ENCODE measurements around the gene TSPAN31. TPM values are rescaled to one million over a fixed set of nuclear protein-coding genes. Genes with fewer than 3 reads are reported as not detected.
A peak's percentile ranks its signal among the peaks of the same experiment; 100 is the strongest.

TSPAN31 gene
- total and polyA plus RNA-seq, 4 donors: 27.4 to 40.6 (median 34.5) TPM

DNA sequence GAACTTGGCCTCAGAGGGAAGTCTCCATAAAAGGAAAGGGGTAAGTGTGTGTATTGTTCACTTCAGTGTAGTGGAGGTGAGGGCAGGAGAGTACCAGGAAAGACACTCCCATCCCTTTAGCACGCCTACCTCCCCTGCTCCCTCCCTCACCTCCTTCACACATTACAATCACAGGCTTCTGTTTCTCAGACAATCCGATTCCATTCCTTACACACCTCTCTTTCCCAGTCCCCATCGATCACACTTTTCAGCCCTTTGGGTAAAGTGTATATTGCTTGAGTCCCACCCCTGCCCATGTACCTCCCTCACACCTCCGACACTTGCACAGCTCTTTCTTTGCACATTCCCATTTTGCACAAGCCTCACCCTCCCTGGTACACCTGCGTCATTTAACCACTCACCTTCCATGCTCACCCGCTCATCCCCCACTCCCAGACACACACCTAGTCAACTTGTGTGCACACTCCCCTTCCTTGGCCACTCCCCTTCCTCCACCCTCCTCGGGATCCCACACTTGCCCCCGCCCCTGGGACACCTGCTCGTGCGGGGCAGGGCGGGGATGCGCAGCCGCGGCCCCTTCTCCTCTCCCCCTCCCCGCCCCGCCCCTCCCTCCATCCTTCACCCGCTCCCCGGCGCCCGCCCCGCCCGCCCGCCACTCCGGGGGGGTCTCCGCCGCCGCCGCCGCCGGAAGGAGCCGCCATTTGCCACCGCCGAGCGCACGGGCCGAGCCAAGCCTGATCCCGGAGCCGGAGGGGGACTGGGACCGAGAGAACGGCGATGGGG, 9.8 kb downstream of the TSPAN31 start, which contains the start of gene MARCHF9:
TSS of gene MARCHF9 (plus strand) at position 693 of the 783 bp plus-strand sequence. CDS start 426 bp downstream, outside the sequence.
- Histone ChIP-seq H3K9me3 (ENCODE audit: control insufficient read depth, low read length) (no peaks in the 10 kb centered on the region), H3K4me3 (ENCODE audit: low read length in 2 of 2) (peak within 1 kb of the TSS; percentile 87 to 89), H3K27ac (ENCODE audit: low read depth in 1 of 2, low read length in 2 of 2) (no peak within 1 kb of the TSS), H3K27me3 (ENCODE audit: control insufficient read depth in 1 of 2, insufficient read depth in 2 of 2, low read length in 1 of 2) (no peaks in the 10 kb centered on the region), H3K36me3 (ENCODE audit: control insufficient read depth in 1 of 2, insufficient read depth in 2 of 2, low read length in 1 of 2) (peaks cover 0 to 2% of the 10 kb centered on the region in 2 donors), H3K4me1 (ENCODE audit: control insufficient read depth in 1 of 2, insufficient read depth in 2 of 2, low read length in 2 of 2) (peaks cover 0 to 4% of the 10 kb centered on the region in 2 donors)
- WGBS, 2 donors: 1 to 5% methylated on average over 15 to 41 of the region's 41 CpGs
- intact Hi-C loops (cut with DNase I): no loop called here
- no peak for ATAC-seq (ENCODE audit: low FRiP score)
- DNase-seq: peak; percentile 75 to 82

GRCh38 chr12:57755194-57755453, 10.3 kb downstream of the TSPAN31 start:
- WGBS, 2 donors: 0% methylated on average over 34 of the region's 34 CpGs; no CpG with 5 or more reads in 1 of the 2 donors
- Histone ChIP-seq H3K4me1 (ENCODE audit: control insufficient read depth in 1 of 2, insufficient read depth in 2 of 2, low read length in 2 of 2) (peaks cover 0 to 4% of the 10 kb centered on the region in 2 donors), H3K36me3 (ENCODE audit: control insufficient read depth in 1 of 2, insufficient read depth in 2 of 2, low read length in 1 of 2) (peaks cover 0 to 2% of the 10 kb centered on the region in 2 donors), H3K4me3 (ENCODE audit: low read length in 2 of 2) (peak overlapping the region; percentile 87 to 89), H3K9me3 (ENCODE audit: control insufficient read depth, low read length) (no peaks in the 10 kb centered on the region), H3K27me3 (ENCODE audit: control insufficient read depth in 1 of 2, insufficient read depth in 2 of 2, low read length in 1 of 2) (no peaks in the 10 kb centered on the region), H3K27ac (ENCODE audit: low read depth in 1 of 2, low read length in 2 of 2) (no peak overlapping the region)
- intact Hi-C loops (cut with DNase I): no loop called here
- ATAC-seq (ENCODE audit: low FRiP score) (no peak), DNase-seq (no peak)

DNA sequence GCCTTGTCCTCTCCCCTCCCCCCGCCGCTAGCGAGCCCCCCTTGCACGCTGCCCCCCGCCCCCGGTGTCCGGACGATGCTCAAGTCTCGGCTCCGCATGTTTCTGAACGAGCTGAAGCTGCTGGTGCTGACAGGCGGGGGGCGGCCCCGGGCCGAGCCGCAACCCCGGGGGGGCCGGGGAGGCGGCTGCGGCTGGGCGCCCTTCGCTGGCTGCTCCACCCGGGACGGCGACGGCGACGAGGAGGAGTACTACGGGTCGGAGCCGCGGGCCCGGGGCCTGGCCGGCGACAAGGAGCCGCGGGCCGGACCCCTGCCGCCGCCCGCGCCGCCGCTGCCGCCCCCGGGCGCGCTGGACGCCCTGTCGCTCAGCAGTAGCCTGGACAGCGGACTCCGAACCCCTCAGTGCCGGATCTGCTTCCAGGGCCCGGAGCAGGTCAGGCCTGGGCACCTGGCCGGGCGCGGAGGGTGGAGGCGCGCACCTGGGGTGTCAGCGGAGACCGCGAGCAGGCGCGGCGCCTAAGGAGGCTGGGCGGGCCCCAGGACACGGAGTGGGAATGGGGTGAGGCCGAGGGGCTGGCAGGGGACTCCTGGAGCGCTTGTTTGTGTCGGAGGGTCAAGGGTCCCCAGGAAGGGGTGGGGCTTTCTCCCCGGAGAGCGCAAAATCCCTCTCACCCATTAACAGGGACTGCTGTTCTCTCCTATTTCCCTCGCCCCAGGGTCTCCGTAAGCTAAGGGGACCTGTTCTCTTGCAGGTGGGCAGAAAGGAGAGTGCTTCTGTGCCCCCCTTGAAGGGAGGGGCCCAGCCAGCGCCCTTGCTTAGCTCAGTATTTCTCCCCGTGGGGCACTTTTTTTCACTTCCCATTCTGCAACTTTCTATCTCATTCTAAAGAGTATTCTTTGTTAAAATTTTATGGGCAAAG, 10.9 kb downstream of the TSPAN31 start:
- Histone ChIP-seq H3K4me3 (ENCODE audit: low read length in 2 of 2) (peak overlapping the region; percentile 87 to 89), H3K4me1 (ENCODE audit: control insufficient read depth in 1 of 2, insufficient read depth in 2 of 2, low read length in 2 of 2) (peaks cover 0 to 4% of the 10 kb centered on the region in 2 donors), H3K36me3 (ENCODE audit: control insufficient read depth in 1 of 2, insufficient read depth in 2 of 2, low read length in 1 of 2) (peaks cover 0 to 2% of the 10 kb centered on the region in 2 donors), H3K9me3 (ENCODE audit: control insufficient read depth, low read length) (no peaks in the 10 kb centered on the region), H3K27me3 (ENCODE audit: control insufficient read depth in 1 of 2, insufficient read depth in 2 of 2, low read length in 1 of 2) (no peaks in the 10 kb centered on the region), H3K27ac (ENCODE audit: low read depth in 1 of 2, low read length in 2 of 2) (no peak overlapping the region)
- 3% methylated on average over 63 to 76 of the region's 76 CpGs for WGBS, 2 donors
- no peak for ATAC-seq (ENCODE audit: low FRiP score)
- peak in 1 of 2 donors; percentile 84 for DNase-seq
- intact Hi-C loops (cut with DNase I): no loop called here

DNA sequence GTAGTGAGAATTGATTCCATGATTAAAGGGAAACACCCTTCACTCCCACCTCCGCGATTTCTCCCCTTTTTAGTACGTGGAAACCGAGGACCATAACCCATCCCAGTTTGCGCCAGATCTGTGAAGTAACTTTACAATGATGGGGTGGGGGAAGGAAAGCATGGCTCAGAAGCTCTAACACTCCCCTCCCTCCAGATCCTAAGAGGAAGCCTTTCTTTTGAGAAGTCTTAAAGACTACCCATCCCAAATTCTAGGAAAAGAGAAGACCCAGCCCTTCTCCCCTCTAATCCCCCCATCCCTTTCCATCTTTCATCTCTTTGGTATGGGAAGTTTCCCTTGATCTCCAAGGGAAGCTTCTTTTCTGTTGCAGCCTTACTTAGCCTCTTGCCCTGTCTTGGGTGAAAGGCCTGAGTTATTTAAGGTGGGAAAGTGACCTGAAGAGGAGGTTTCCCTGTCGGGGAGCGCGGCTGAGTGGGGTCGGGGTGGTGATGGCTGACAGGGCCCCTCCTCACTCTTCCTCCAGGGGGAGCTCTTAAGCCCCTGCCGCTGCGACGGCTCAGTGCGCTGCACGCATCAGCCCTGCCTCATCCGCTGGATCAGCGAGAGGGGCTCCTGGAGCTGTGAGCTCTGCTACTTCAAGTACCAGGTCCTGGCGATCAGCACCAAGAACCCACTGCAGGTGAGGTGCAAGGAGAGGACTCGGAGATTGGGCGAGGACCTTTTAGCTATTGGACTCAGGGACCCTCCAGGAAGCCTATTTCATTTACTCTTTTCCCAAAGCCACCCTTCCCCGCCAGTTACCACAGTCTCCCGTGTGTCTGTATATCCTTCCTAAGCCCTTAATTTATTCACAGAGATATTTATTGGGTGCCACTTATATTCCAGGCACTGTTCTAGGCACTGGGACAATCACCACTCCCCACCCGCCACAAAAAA, 11.8 kb downstream of the TSPAN31 start:
- Histone ChIP-seq H3K4me3 (ENCODE audit: low read length in 2 of 2) (no peak overlapping the region), H3K4me1 (ENCODE audit: control insufficient read depth in 1 of 2, insufficient read depth in 2 of 2, low read length in 2 of 2) (no peaks in the 10 kb centered on the region), H3K36me3 (ENCODE audit: control insufficient read depth in 1 of 2, insufficient read depth in 2 of 2, low read length in 1 of 2) (peaks cover 0 to 2% of the 10 kb centered on the region in 2 donors), H3K27me3 (ENCODE audit: control insufficient read depth in 1 of 2, insufficient read depth in 2 of 2, low read length in 1 of 2) (no peaks in the 10 kb centered on the region), H3K27ac (ENCODE audit: low read depth in 1 of 2, low read length in 2 of 2) (no peak overlapping the region), H3K9me3 (ENCODE audit: control insufficient read depth, low read length) (no peaks in the 10 kb centered on the region)
- WGBS, 2 donors: 77 to 78% methylated on average over 22 of the region's 22 CpGs
- intact Hi-C loops (cut with DNase I): no loop called here
- DNase-seq (peak; percentile 64 to 81), ATAC-seq (ENCODE audit: low FRiP score) (no peak)

DNA sequence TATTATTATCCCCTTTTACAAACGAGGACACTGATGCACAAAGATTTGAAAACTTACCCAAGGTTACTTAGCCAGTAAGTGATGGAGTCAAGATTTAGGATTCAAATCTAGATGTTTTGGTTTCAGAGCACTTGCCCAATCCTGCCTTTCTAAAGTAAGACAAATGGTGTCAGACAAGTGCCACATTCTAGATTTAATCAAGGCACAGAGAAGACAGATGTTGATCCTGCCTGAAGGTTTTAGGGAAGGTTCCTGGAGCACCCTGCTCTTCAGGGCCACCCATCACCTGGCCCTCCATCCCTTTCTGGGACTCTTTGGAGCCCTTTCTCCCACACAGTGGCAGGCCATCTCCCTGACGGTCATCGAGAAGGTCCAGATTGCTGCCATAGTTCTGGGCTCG, 12.9 kb downstream of the TSPAN31 start:
- 85 to 91% methylated on average over 4 of the region's 4 CpGs for WGBS, 2 donors

GRCh38 chr12:57758552-57759359, 13.9 kb downstream of the TSPAN31 start:
- H3K9me3 ChIP-seq (ENCODE audit: control insufficient read depth, low read length): no peaks in the 10 kb centered on the region
- intact Hi-C loops (cut with DNase I): no loop called here
- no peak for ATAC-seq (ENCODE audit: low FRiP score)
- no peak overlapping the region for H3K4me3 ChIP-seq (ENCODE audit: low read length in 2 of 2)
- H3K36me3 ChIP-seq (ENCODE audit: control insufficient read depth in 1 of 2, insufficient read depth in 2 of 2, low read length in 1 of 2): peaks cover 0 to 2% of the 10 kb centered on the region in 2 donors
- DNase-seq: no peak
- no peaks in the 10 kb centered on the region for H3K27me3 ChIP-seq (ENCODE audit: control insufficient read depth in 1 of 2, insufficient read depth in 2 of 2, low read length in 1 of 2)
- H3K27ac ChIP-seq (ENCODE audit: low read depth in 1 of 2, low read length in 2 of 2): no peak overlapping the region
- whole genome bisulfite sequencing, 2 donors: 91 to 93% methylated on average over 25 of the region's 25 CpGs
- no peaks in the 10 kb centered on the region for H3K4me1 ChIP-seq (ENCODE audit: control insufficient read depth in 1 of 2, insufficient read depth in 2 of 2, low read length in 2 of 2)

More for the DNA sequence above, 12.9 kb downstream of the TSPAN31 start:
- intact Hi-C loops (cut with DNase I): no loop called here
- DNase-seq: no peak
- no peak overlapping the region for H3K4me3 ChIP-seq (ENCODE audit: low read length in 2 of 2)
- no peaks in the 10 kb centered on the region for H3K27me3 ChIP-seq (ENCODE audit: control insufficient read depth in 1 of 2, insufficient read depth in 2 of 2, low read length in 1 of 2)
- no peaks in the 10 kb centered on the region for H3K4me1 ChIP-seq (ENCODE audit: control insufficient read depth in 1 of 2, insufficient read depth in 2 of 2, low read length in 2 of 2)
- H3K27ac ChIP-seq (ENCODE audit: low read depth in 1 of 2, low read length in 2 of 2): no peak overlapping the region
- H3K36me3 ChIP-seq (ENCODE audit: control insufficient read depth in 1 of 2, insufficient read depth in 2 of 2, low read length in 1 of 2): peaks cover 0 to 2% of the 10 kb centered on the region in 2 donors
- no peaks in the 10 kb centered on the region for H3K9me3 ChIP-seq (ENCODE audit: control insufficient read depth, low read length)
- ATAC-seq (ENCODE audit: low FRiP score): no peak

GRCh38 chr12:57759360-57759980, 14.6 kb downstream of the TSPAN31 start:
- 44% methylated on average over 3 of the region's 3 CpGs for WGBS, 2 donors
- ATAC-seq (ENCODE audit: low FRiP score): no peak

More at GRCh38 chr12:57759360-57759980, 14.6 kb downstream of the TSPAN31 start:
- Histone ChIP-seq H3K27ac (ENCODE audit: low read depth in 1 of 2, low read length in 2 of 2) (no peak overlapping the region), H3K4me3 (ENCODE audit: low read length in 2 of 2) (no peak overlapping the region), H3K9me3 (ENCODE audit: control insufficient read depth, low read length) (no peaks in the 10 kb centered on the region), H3K36me3 (ENCODE audit: control insufficient read depth in 1 of 2, insufficient read depth in 2 of 2, low read length in 1 of 2) (peaks cover 0 to 2% of the 10 kb centered on the region in 2 donors), H3K4me1 (ENCODE audit: control insufficient read depth in 1 of 2, insufficient read depth in 2 of 2, low read length in 2 of 2) (no peaks in the 10 kb centered on the region), H3K27me3 (ENCODE audit: control insufficient read depth in 1 of 2, insufficient read depth in 2 of 2, low read length in 1 of 2) (no peaks in the 10 kb centered on the region)
- intact Hi-C loops (cut with DNase I): no loop called here
- DNase-seq: no peak
